HG03457 (cell line): ENCODE measurements around the gene TTYH2.
"Not testable (repeated sequence)": the region's sequence is repeated elsewhere in the genome, so short reads cannot be mapped to it uniquely, and the experiment has no call there.

ENCODE experiments used
- ATAC-seq: cut with Tn5 transposase; IDR thresholded peaks from one replicate; pipeline ENCODE4 v1.9.1; 2021; ENCODE audit warnings: moderate number of reproducible peaks; ENCODE audit not compliant: unreplicated experiment

The TTYH2 gene

GRCh38 chr17:74212913-74213791 is at the start of gene TTYH2:
Gene TTYH2 (plus strand): TSS chr17:74213571. CDS start chr17:74213588, 17 bp downstream.
- ATAC-seq, result peak; percentile 59

GRCh38 chr17:74163836-74164235 is 49.5 kb upstream of the TTYH2 start:
- no peak for ATAC-seq

- ATAC-seq, result no peak
Measured at GRCh38 chr17:74164446-74165045, 48.8 kb upstream of the TTYH2 start.

GRCh38 chr17:74165797-74166365 is 47.5 kb upstream of the TTYH2 start:
- ATAC-seq, result no peak

- ATAC-seq, result no peak
Measured at GRCh38 chr17:74170924-74171323, 42.4 kb upstream of the TTYH2 start.

- no peak for ATAC-seq
Measured at GRCh38 chr17:74172700-74173099, 40.7 kb upstream of the TTYH2 start.

- ATAC-seq, result no peak
Measured at GRCh38 chr17:74176546-74177001, 36.8 kb upstream of the TTYH2 start.

GRCh38 chr17:74177018-74177450 is 36.3 kb upstream of the TTYH2 start:
- ATAC-seq, result no peak

GRCh38 chr17:74179576-74179975 is 33.8 kb upstream of the TTYH2 start:
- ATAC-seq, result no peak

GRCh38 chr17:74180336-74180735 is 33.0 kb upstream of the TTYH2 start:
- ATAC-seq, result no peak

- no peak for ATAC-seq
Measured at GRCh38 chr17:74181341-74181740, 32.0 kb upstream of the TTYH2 start.

- no peak for ATAC-seq
Measured at GRCh38 chr17:74182041-74182723, 31.2 kb upstream of the TTYH2 start.

- no peak for ATAC-seq
Measured at GRCh38 chr17:74183411-74183810, 30.0 kb upstream of the TTYH2 start.

GRCh38 chr17:74185571-74186185 is 27.7 kb upstream of the TTYH2 start:
- ATAC-seq, result no peak

GRCh38 chr17:74186498-74186897 is 26.9 kb upstream of the TTYH2 start:
- ATAC-seq, result no peak

GRCh38 chr17:74187761-74188160 is 25.6 kb upstream of the TTYH2 start:
- ATAC-seq, result no peak

- not testable (repeated sequence) for ATAC-seq
Measured at GRCh38 chr17:74188687-74189086, 24.7 kb upstream of the TTYH2 start.

GRCh38 chr17:74190154-74190553 is 23.2 kb upstream of the TTYH2 start:
- ATAC-seq, result no peak

- ATAC-seq, result no peak
Measured at GRCh38 chr17:74190807-74191406, 22.5 kb upstream of the TTYH2 start.
